Peyer's patch (tissue), 4 donors: ENCODE results near the gene TMEM98. TPM values are rescaled to one million over a fixed set of nuclear protein-coding genes. Genes with fewer than 3 reads are reported as not detected.
A peak's percentile ranks its signal among the peaks of the same experiment; 100 is the strongest.
"Not testable (repeated sequence)": the region's sequence is repeated elsewhere in the genome, so short reads cannot be mapped to it uniquely, and the experiment has no call there.

ENCODE experiments used
- DNase-seq, 3 donors: peaks; one replicate each; pipeline ENCODE4 v3.0.0-alpha.2; 2017 to 2019
- H3K27ac ChIP-seq, 4 donors: fragments of 200-600 bp; sonication (generic); one replicate each; pipeline ENCODE4 v1.5.1; 2016 to 2019
- H3K27me3 ChIP-seq, 2 donors: fragments of 200-600 bp; sonication (generic); one replicate each; pipeline ENCODE4 v1.5.1; 2019
- H3K36me3 ChIP-seq, 3 donors: fragments of 200-600 bp; sonication (generic); one replicate each; pipeline ENCODE4 v1.5.1; 2016 to 2019
- H3K4me1 ChIP-seq, 4 donors: fragments of 200-600 bp; sonication (generic); one replicate each; pipeline ENCODE4 v1.5.1; 2016 to 2019
- H3K4me3 ChIP-seq, 4 donors: fragments of 200-600 bp; sonication (generic); 1 replicate in 3 of 4; 2 replicates in 1 of 4; pipeline ENCODE4 v1.5.1; 2016 to 2019; ENCODE audit warnings: mild to moderate bottlenecking in 1 of 4
- H3K9me3 ChIP-seq, 4 donors: fragments of 200-600 bp; sonication (generic); one replicate each; pipeline ENCODE4 v1.5.1; 2016 to 2019; ENCODE audit warnings: mild to moderate bottlenecking in 1 of 4
- CTCF ChIP-seq, 6 experiments: fragments of 450-650 bp in 4 of 6; fragments of 200-600 bp in 2 of 6; sonication (generic) in 1 of 6; IDR thresholded peaks; one replicate each; pipeline ENCODE4 v1.5.1; 2017 to 2019; ENCODE audit warnings: antibody characterized with exemption in 6 of 6, mild to moderate bottlenecking in 3 of 6, moderate library complexity in 1 of 6
- POLR2A ChIP-seq, 2 donors: fragments of 450-650 bp; IDR thresholded peaks; one replicate each; pipeline ENCODE4 v1.5.1; 2017; ENCODE audit warnings: antibody characterized with exemption in 2 of 2, mild to moderate bottlenecking in 2 of 2, moderate library complexity in 2 of 2
- total RNA-seq, 4 donors: library from RNA; depleted of rRNA; stranded (reverse); fragments of >200 nt; gene quantifications; one replicate each; pipeline ENCODE4 v1.1.0, GENCODE V29; 2016

Gene TMEM98
- total RNA-seq, 4 donors from 2014 or later, result 54.5 to 351 (median 241) TPM

- no peak for TF ChIP-seq POLR2A (IDR thresholded peaks at IDR 0.05)
- no peak for TF ChIP-seq CTCF (IDR thresholded peaks at IDR 0.05)
These were observed 1.8 kb upstream of the TMEM98 start for GRCh38 chr17:32926183-32926582.

GRCh38 chr17:32926789-32927188, 1.2 kb upstream of the TMEM98 start:
- not testable (repeated sequence) for H3K9me3 ChIP-seq
- H3K27ac ChIP-seq, result peak overlapping the region in 1 of 4 donors; percentile 92
- peak overlapping the region in 1 of 4 donors; percentile 95 for H3K4me3 ChIP-seq

More at GRCh38 chr17:32926183-32926582, 1.8 kb upstream of the TMEM98 start:
- Histone ChIP-seq H3K27ac (no peak overlapping the region), H3K27me3 (no peaks in the 10 kb centered on the region), H3K4me1 (peaks cover 0 to 13% (median 5%) of the 10 kb centered on the region in 4 donors), H3K4me3 (no peak overlapping the region), H3K36me3 (no peaks in the 10 kb centered on the region), H3K9me3 (no peaks in the 10 kb centered on the region)
- DNase-seq, result no peak

GRCh38 chr17:32927201-32927723, 691 bp upstream of the TMEM98 start:
- peaks cover 0 to 13% (median 5%) of the 10 kb centered on the region in 4 donors for H3K4me1 ChIP-seq
- no peak for DNase-seq
- no peak for TF ChIP-seq POLR2A (IDR thresholded peaks at IDR 0.05)
- TF ChIP-seq CTCF (IDR thresholded peaks at IDR 0.05), result no peak
- no peaks in the 10 kb centered on the region for H3K36me3 ChIP-seq
- no peaks in the 10 kb centered on the region for H3K9me3 ChIP-seq
- peak overlapping the region; percentile 25 to 92 (median 80) for H3K27ac ChIP-seq
- H3K4me3 ChIP-seq, result peak overlapping the region; percentile 49 to 95 (median 76)
- no peaks in the 10 kb centered on the region for H3K27me3 ChIP-seq

More at GRCh38 chr17:32926789-32927188, 1.2 kb upstream of the TMEM98 start:
- H3K27me3 ChIP-seq, DNase-seq, H3K36me3 ChIP-seq: not testable (repeated sequence)
- H3K4me1 ChIP-seq, result peaks cover 0 to 13% (median 5%) of the 10 kb centered on the region in 4 donors

- Histone ChIP-seq H3K27me3 (no peaks in the 10 kb centered on the region), H3K4me1 (peaks cover 0 to 13% (median 5%) of the 10 kb centered on the region in 4 donors), H3K4me3 (peak overlapping the region; percentile 49 to 95 (median 76)), H3K9me3 (no peaks in the 10 kb centered on the region), H3K36me3 (peaks cover 0 to 10% (median 0%) of the 10 kb centered on the region in 3 donors), H3K27ac (peak overlapping the region in 3 of 4 donors; percentile 72 to 92 (median 87))
- TF ChIP-seq CTCF (IDR thresholded peaks at IDR 0.05) (no peak), POLR2A (IDR thresholded peaks at IDR 0.05) (no peak)
- no peak for DNase-seq
These were observed 908 bp downstream of the TMEM98 start for GRCh38 chr17:32928586-32929535.

DNA sequence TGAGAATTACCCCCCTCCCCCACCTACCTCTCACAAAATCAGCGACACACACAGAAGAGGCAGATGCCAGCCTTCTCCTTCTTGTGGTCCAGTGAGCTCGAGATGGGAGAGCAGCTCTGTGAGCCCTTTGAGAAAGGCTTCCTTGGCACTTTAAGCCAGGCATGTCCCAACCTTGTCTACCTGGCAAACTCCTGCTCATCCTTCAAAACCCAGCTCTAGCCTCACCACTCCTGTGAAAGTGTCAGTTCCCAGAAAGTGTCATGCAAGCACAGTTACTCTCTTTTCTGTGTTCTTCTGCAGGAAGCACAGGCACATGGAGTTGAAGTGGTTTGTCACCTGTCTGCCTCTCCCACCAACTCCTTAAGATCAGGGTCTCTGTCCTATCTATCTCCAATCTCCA, 1.6 kb downstream of the TMEM98 start:
- peaks cover 0 to 13% (median 5%) of the 10 kb centered on the region in 4 donors for H3K4me1 ChIP-seq
- no peak overlapping the region for H3K27ac ChIP-seq
- H3K9me3 ChIP-seq, result no peaks in the 10 kb centered on the region
- H3K36me3 ChIP-seq, result peaks cover 0 to 15% (median 0%) of the 10 kb centered on the region in 3 donors
- DNase-seq, result no peak
- H3K27me3 ChIP-seq, result no peaks in the 10 kb centered on the region
- H3K4me3 ChIP-seq, result no peak overlapping the region
- TF ChIP-seq CTCF (IDR thresholded peaks at IDR 0.05) (no peak), POLR2A (IDR thresholded peaks at IDR 0.05) (no peak)

DNA sequence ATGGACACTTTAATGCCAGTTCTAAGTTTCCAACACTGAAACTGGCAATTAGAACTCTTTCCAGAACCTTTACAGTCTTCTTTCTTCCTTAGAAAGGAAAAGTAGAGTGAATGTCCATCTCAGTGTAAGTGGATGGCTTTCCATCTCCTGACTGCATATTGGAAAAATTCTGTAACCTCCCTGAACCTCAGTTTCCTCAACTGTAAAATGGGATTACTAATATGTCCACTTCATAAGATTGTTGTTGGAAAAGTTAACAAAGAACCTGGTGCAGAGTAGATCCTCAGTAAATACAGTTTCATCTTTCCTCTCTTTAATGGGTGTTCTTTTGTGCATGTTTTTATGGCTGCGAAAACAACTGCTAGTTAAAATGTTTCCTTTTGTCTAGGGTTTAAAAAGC, 2.6 kb downstream of the TMEM98 start:
- peaks cover 0 to 13% (median 5%) of the 10 kb centered on the region in 4 donors for H3K4me1 ChIP-seq
- H3K36me3 ChIP-seq, result peaks cover 0 to 16% (median 0%) of the 10 kb centered on the region in 3 donors
- no peaks in the 10 kb centered on the region for H3K27me3 ChIP-seq
- H3K9me3 ChIP-seq, result no peaks in the 10 kb centered on the region
- no peak overlapping the region for H3K4me3 ChIP-seq
- H3K27ac ChIP-seq, result no peak overlapping the region
- no peak for DNase-seq
- TF ChIP-seq CTCF (IDR thresholded peaks at IDR 0.05) (no peak), POLR2A (IDR thresholded peaks at IDR 0.05) (no peak)
